Type B pancreatic cell (in vitro differentiated cells): ENCODE results near the gene MTX2. TPM values are rescaled to one million over a fixed set of nuclear protein-coding genes. Genes with fewer than 3 reads are reported as not detected.

Source experiments
- DNase-seq: peaks from one replicate; pipeline ENCODE4 v3.0.0; 2021; ENCODE audit warnings: mixed read lengths; ENCODE audit not compliant: unreplicated experiment; ENCODE audit errors: extremely low spot score
- H3K27ac Mint-ChIP-seq: 2 replicates; pipeline ENCODE4 v1.8.0; 2021; ENCODE audit warnings: mild to moderate bottlenecking, mixed read lengths
- H3K27me3 Mint-ChIP-seq: 2 replicates; pipeline ENCODE4 v1.8.0; 2021; ENCODE audit warnings: mixed read lengths
- H3K36me3 Mint-ChIP-seq: 2 replicates; pipeline ENCODE4 v1.8.0; 2021; ENCODE audit warnings: mixed read lengths
- H3K4me1 Mint-ChIP-seq: one replicate; pipeline ENCODE4 v1.8.0; 2021; ENCODE audit warnings: mixed read lengths; ENCODE audit not compliant: unreplicated experiment
- H3K4me3 Mint-ChIP-seq: 2 replicates; pipeline ENCODE4 v1.8.0; 2021; ENCODE audit warnings: mild to moderate bottlenecking, mixed read lengths
- H3K9me3 Mint-ChIP-seq: 2 replicates; pipeline ENCODE4 v1.8.0; 2021; ENCODE audit warnings: mixed read lengths
- total RNA-seq: library from RNA; stranded (reverse); gene quantifications from 2 replicates; pipeline ENCODE4 v1.2.1, GENCODE V29; 2021; ENCODE audit warnings: low replicate concordance
- TF ChIP-seq, protein P1 (sequence below): fragments of 200-600 bp; sonication (generic); conservative IDR thresholded peaks from 2 replicates; pipeline ENCODE4 v1.5.0; 2021; ENCODE audit warnings: antibody characterized with exemption, mild to moderate bottlenecking

MTX2 gene
- total RNA-seq, 1 donor from 2014 or later = 30.2 TPM

DNA sequence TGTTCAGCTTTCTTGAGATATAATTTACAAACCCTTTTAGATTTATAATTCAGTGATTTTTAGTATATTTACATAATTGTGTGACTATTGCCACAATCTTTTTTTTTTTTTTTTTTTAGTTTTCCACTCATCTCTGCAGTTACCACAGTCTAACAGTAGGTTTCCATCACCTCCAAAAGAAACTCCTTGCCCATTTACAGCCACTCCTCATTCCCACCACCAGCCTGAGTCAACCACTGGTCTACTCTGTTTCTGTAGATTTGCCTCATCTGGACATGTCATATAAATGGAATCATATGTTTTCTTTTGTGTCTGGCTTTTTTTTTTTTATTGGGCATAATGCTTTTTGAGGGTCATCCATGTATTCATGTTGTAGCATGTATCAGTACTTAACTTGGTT, 16.1 kb downstream of the MTX2 start:
- Mint-ChIP-seq H3K4me3 (no peak overlapping the region), H3K36me3 (peaks cover 32% of the 10 kb centered on the region), H3K4me1 (peaks cover 17% of the 10 kb centered on the region), H3K27ac (no peak overlapping the region), H3K9me3 (peaks cover 9% of the 10 kb centered on the region), H3K27me3 (peaks cover 7% of the 10 kb centered on the region)
- TF ChIP-seq, protein P1, sequence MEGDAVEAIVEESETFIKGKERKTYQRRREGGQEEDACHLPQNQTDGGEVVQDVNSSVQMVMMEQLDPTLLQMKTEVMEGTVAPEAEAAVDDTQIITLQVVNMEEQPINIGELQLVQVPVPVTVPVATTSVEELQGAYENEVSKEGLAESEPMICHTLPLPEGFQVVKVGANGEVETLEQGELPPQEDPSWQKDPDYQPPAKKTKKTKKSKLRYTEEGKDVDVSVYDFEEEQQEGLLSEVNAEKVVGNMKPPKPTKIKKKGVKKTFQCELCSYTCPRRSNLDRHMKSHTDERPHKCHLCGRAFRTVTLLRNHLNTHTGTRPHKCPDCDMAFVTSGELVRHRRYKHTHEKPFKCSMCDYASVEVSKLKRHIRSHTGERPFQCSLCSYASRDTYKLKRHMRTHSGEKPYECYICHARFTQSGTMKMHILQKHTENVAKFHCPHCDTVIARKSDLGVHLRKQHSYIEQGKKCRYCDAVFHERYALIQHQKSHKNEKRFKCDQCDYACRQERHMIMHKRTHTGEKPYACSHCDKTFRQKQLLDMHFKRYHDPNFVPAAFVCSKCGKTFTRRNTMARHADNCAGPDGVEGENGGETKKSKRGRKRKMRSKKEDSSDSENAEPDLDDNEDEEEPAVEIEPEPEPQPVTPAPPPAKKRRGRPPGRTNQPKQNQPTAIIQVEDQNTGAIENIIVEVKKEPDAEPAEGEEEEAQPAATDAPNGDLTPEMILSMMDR = peak; percentile 37
- DNase-seq = no peak

DNA sequence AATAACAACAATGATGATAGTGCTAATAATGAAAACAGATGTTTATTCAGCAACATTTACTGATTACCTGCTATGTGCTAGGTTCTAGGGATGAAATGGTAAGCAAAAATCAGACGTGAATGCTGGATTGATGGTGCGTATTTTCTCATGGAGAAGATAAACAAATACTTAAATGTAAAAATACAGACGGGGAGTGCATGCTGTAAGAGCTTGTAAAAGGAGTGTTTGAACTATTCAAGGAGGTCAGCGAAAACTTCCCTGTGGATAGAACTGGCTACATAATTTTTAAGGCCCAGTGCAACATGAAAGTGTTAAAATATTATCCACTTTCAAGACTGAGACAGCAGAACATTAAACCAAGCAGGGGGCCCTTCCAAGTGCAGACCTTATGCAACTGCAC, 22.1 kb downstream of the MTX2 start:
- Mint-ChIP-seq H3K36me3 (peaks cover 11% of the 10 kb centered on the region), H3K4me1 (peaks cover 30% of the 10 kb centered on the region), H3K27me3 (peaks cover 7% of the 10 kb centered on the region), H3K9me3 (no peaks in the 10 kb centered on the region), H3K4me3 (no peak overlapping the region), H3K27ac (no peak overlapping the region)
- no peak for DNase-seq
- TF ChIP-seq, protein P1 = no peak

DNA sequence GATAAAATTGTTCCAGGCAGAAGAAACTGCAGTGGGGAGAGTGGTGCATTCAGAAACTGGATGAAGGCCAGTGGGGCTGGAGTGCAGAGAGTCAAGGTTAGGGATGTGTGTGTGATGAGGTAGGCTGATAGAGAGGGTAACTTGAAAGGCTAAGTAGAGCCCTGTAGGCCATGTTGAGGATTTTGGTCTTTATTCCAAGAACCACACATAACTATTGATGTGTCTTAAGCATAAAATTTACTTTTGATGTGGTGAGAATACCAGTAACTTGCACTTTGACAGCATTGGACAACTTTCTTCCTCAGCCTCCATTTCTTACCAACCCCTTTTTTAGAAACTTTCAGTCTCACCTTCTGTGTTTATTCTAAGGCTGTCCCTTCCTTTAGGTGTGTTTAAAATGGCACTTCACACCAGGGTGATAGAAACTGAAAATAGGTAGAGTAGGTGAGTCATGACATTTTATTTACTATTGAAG, 22.6 kb downstream of the MTX2 start:
- Mint-ChIP-seq H3K9me3 (no peaks in the 10 kb centered on the region), H3K27me3 (peaks cover 7% of the 10 kb centered on the region), H3K27ac (no peak overlapping the region), H3K4me1 (peaks cover 34% of the 10 kb centered on the region), H3K36me3 (peaks cover 9% of the 10 kb centered on the region), H3K4me3 (no peak overlapping the region)
- DNase-seq = no peak
- TF ChIP-seq, protein P1 = no peak

DNA sequence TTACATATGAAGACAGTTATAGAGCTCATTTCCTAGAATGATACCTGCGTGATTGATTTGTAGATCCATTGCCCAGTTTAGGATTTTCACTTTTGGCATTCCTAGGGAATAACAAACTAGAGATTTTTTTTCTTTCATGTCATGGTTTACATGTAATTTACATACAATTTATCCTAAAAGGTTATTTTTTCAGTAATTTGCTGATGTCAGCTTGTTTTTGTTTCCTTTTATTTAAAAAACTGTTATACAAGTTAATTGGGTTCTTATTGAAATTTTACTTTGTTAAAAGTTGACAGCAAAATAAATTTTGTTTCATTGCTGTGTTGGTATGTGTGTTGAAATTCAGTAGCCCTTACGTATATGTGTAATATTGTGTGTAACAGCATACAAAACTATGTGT, 23.4 kb downstream of the MTX2 start:
- peaks cover 38% of the 10 kb centered on the region for H3K4me1 Mint-ChIP-seq
- H3K4me3 Mint-ChIP-seq = no peak overlapping the region
- no peak overlapping the region for H3K27ac Mint-ChIP-seq
- H3K27me3 Mint-ChIP-seq = peaks cover 7% of the 10 kb centered on the region
- H3K36me3 Mint-ChIP-seq = peaks cover 8% of the 10 kb centered on the region
- no peaks in the 10 kb centered on the region for H3K9me3 Mint-ChIP-seq
- TF ChIP-seq, protein P1 = no peak
- DNase-seq = no peak

DNA sequence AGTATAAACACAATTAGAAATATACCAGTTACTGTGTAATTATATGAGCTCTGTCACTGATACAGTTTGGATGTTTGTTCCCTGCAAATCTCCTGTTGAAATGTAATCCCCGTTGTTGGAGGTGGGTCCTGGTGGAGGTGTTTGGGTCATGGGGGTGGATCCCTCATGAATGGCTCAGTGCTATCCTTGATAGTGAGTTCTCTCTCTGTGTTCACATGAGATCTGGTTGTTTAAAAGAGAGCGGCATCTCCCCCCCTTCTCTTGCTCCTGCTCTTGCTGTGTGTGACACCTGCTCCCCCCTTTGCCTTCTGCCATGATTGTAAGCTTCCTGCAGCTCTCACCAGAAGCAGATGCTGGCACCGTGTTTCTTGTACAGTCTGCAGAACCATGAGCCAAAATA, 24.1 kb downstream of the MTX2 start:
- H3K9me3 Mint-ChIP-seq = no peaks in the 10 kb centered on the region
- TF ChIP-seq, protein P1 = no peak
- peaks cover 3% of the 10 kb centered on the region for H3K36me3 Mint-ChIP-seq
- no peak overlapping the region for H3K4me3 Mint-ChIP-seq
- H3K27me3 Mint-ChIP-seq = peaks cover 7% of the 10 kb centered on the region
- peaks cover 38% of the 10 kb centered on the region for H3K4me1 Mint-ChIP-seq
- H3K27ac Mint-ChIP-seq = no peak overlapping the region
- DNase-seq = no peak

DNA sequence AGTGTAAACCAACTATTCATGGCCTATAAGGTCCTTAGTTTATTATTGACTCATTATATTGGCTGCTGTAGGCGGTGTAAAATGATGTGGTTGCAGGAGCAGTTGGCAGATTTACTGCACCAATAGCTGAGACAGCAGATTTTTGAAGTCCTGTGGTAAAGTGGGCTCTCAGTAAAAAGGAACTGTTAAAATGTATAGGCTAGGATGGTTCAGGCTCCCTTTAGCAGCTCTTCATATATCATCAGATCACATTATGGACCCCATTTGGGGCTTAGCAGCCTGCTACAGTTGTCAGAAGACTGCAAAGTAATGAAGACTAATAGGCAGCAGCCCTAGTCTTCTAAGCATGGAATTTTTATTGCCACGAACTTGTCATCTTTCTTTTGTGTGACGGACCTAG, 27.8 kb downstream of the MTX2 start:
- H3K9me3 Mint-ChIP-seq = no peaks in the 10 kb centered on the region
- TF ChIP-seq, protein P1 = no peak
- peak overlapping the region; percentile 31 for H3K4me3 Mint-ChIP-seq
- H3K27me3 Mint-ChIP-seq = no peaks in the 10 kb centered on the region
- no peak for DNase-seq
- H3K36me3 Mint-ChIP-seq = no peaks in the 10 kb centered on the region
- no peak overlapping the region for H3K27ac Mint-ChIP-seq
- H3K4me1 Mint-ChIP-seq = peaks cover 23% of the 10 kb centered on the region
